Duodenal mucosa (tissue), 2 donors: ENCODE measurements around the gene KCTD18.

Source experiments
- H3K27ac ChIP-seq: one replicate; pipeline ENCODE4 v1.7.0; 2013; ENCODE audit warnings: low read depth, low read length
- H3K27me3 ChIP-seq, 2 donors: one replicate each; pipeline ENCODE4 v1.7.0; 2013; ENCODE audit warnings: low read length in 2 of 2, control low read depth in 1 of 2; ENCODE audit not compliant: insufficient read depth in 2 of 2, control insufficient read depth in 1 of 2
- H3K36me3 ChIP-seq, 2 donors: one replicate each; pipeline ENCODE4 v1.7.0; 2013; ENCODE audit warnings: low read length in 2 of 2, control low read depth in 1 of 2; ENCODE audit not compliant: insufficient read depth in 2 of 2, control insufficient read depth in 1 of 2
- H3K4me1 ChIP-seq, 2 donors: one replicate each; pipeline ENCODE4 v1.7.0; 2013; ENCODE audit warnings: low read length in 2 of 2, control low read depth in 1 of 2; ENCODE audit not compliant: insufficient read depth in 2 of 2, control insufficient read depth in 1 of 2
- H3K4me3 ChIP-seq, 2 donors: one replicate each; pipeline ENCODE4 v1.7.0; 2013; ENCODE audit warnings: low read length in 2 of 2, low read depth in 1 of 2
- H3K9ac ChIP-seq, 2 donors: one replicate each; pipeline ENCODE4 v1.7.0; 2013; ENCODE audit warnings: low read length in 2 of 2, low read depth in 1 of 2
- H3K9me3 ChIP-seq, 2 donors: one replicate each; pipeline ENCODE4 v1.7.0; 2013; ENCODE audit warnings: low read length in 2 of 2, control low read depth in 1 of 2; ENCODE audit not compliant: control insufficient read depth in 1 of 2

The KCTD18 gene

DNA sequence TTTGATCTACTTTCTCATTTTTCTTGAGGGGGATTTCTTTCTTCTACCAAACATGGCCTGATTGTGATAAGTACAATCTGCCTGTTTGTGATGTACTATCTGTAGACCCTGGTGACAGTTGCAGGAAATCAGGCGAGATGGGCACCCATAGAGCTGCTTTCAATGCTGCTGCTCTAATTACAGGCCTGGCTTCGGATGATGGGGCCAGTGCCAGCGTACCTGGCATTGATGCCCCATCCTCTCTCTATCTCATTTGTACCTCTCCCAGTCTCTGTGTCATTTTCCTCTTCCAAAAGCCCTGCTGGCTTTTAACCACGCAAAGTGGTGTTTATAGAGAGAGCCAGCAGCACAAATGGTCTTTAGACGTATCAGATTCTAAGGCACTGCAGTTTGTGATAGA, 69.9 kb downstream of the KCTD18 start:
- no peaks in the 10 kb centered on the region for H3K9me3 ChIP-seq
- H3K9ac ChIP-seq = no peak overlapping the region
- peaks cover 9 to 26% of the 10 kb centered on the region in 2 donors for H3K36me3 ChIP-seq
- H3K4me3 ChIP-seq = no peak overlapping the region
- no peaks in the 10 kb centered on the region for H3K27me3 ChIP-seq
- no peaks in the 10 kb centered on the region for H3K4me1 ChIP-seq
- H3K27ac ChIP-seq = no peak overlapping the region
